D341Med (cell line): Measurements from ENCODE around the gene GALNT2.

Experiments used
- DNase-seq: peaks from one replicate; pipeline ENCODE4 v3.0.0; 2012; ENCODE audit warnings: low spot score

The GALNT2 gene

DNA sequence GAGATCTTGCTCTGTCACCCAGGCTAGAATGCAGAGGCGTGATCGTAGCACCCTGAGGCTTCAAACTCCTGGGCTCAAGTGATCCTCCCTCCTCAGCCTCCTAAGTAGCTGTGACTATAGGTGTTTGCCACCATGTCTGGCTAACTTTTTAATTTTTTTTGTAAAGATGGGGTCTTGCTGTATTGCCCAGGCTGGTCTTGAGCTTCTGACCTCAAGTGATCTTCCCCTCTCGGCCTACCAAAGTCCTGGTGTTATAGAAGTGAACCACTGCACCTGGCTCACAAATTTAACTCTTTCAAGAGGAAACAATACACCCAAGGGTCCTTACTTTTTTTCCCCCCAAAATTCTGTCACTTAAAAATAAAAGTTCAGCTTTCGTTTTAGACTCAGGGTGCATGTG, 62.3 kb downstream of the GALNT2 start:
- DNase-seq, result no peak

DNA sequence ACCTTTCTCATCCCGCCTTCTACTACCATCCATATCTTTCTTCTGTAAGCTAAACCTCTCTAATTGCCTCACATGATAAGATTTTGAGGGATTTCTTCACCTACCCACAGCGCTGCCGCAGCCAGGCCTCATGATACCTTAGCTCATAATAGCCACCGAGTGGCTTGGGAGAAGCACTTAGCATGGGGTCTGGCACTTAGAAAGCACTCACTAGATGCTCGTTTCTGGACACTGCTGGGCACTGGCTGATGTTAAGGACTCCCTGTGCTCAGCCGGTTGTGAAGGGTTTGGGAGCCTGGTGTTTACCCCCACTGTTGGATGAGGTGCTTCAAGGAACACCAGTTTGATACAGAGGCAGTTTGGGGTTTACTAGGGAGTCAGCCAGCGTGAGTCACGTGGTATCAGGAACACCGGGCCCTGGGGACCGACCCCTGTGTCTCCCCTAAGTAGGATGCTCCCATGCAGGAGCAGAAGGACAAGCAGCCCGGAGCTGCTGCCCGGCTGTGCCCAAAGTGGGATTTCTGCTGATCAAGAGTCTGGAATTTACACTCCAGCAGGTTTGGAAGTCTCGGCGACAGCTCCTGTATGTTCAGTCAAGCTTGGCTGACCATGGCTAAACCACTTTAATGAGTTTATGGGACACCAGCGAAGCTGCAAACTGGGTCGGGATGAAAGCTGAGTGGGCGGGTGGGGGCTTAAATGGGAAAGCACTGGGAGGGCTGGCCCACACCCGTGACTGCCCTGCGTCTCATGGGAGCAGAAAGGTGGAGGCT, 63.3 kb downstream of the GALNT2 start:
- DNase-seq, result no peak

DNA sequence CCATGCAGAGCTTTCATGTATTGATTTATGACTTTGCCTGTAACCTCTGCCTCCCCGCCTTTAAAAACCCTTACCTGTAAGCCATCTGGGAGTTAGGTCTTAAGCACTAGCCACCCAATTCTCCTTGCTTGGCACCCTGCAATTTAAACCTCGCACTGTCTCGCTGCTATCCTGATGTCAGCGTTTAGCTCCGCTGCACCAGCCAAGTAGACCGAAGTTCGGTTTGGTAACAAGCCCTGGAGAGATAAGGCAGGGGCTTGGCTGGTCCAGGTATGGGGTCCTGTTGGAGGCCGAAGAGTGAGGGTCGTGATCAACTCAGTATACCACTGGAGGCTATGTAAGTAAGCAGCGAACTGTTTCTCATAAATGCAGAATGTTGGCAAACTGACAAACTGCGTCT, 64.4 kb downstream of the GALNT2 start:
- no peak for DNase-seq

GRCh38 chr1:230132758-230133157, 65.7 kb downstream of the GALNT2 start:
- DNase-seq, result no peak

GRCh38 chr1:230135726-230136125, 68.7 kb downstream of the GALNT2 start:
- no peak for DNase-seq

- DNase-seq, result no peak
Observed at GRCh38 chr1:230136453-230137336, 69.7 kb downstream of the GALNT2 start.

DNA sequence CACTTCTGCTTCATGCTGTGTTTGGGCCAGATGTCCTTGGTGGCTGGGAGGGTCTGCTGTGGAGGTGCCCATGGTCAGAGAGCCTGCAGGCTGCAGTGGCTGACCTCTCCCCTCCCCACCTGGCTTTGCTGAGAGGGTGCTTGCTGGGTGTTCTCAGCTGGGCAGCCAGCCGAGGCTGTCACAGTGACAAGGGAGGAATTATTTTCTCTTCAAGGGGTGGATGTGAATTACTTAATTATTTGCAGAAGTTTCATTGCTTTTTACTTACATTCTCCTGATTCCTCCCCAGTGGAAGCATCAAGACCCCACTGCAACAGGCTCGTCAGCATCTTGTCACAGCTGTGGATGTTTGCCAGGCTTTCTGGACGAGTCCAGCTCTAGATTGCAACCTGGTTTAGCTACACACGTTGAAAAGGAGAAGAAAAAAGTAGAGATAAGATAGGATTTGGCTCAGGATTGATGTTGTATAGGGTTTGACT, 70.3 kb downstream of the GALNT2 start:
- DNase-seq, result no peak

GRCh38 chr1:230138561-230139239, 71.7 kb downstream of the GALNT2 start:
- no peak for DNase-seq

DNA sequence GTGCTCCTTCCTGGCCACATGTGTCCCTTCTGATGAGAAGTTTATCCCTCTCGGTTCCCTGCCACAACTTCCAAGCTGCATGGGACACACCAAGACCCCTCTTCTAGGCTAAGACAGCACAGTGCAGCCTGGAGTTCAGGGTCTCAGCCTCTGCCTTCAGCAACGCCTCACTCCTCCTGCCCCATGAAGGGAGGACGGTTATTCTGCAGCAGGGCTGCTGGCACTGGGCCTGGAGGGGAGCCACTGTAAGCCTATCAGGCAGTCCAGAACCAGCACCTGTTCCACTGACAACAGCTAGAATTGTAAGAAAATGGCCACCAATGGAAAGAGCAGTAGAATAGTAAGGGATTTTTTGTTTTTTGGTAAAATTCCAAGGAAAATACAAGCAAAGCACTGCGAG, 72.3 kb downstream of the GALNT2 start:
- no peak for DNase-seq

DNA sequence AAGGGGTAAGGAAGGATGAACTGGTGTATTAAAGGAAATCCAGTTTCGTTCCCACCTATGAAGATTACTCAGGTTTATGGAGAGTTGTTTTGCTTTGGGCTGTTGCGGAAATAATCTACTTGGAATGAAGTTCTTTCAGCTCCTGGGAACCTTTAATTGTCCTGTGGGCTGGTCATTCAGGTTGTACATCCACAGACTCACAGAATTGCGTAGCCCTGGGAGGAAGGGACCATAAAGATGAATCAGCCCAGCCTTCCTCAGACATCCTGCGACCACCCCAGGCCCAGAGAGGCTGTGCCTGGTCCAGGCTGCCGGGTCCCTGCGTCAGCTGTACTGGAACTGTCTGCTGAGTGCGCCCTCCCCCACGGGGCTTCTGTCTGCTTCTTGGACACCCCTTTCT, 72.7 kb downstream of the GALNT2 start:
- DNase-seq, result no peak

DNA sequence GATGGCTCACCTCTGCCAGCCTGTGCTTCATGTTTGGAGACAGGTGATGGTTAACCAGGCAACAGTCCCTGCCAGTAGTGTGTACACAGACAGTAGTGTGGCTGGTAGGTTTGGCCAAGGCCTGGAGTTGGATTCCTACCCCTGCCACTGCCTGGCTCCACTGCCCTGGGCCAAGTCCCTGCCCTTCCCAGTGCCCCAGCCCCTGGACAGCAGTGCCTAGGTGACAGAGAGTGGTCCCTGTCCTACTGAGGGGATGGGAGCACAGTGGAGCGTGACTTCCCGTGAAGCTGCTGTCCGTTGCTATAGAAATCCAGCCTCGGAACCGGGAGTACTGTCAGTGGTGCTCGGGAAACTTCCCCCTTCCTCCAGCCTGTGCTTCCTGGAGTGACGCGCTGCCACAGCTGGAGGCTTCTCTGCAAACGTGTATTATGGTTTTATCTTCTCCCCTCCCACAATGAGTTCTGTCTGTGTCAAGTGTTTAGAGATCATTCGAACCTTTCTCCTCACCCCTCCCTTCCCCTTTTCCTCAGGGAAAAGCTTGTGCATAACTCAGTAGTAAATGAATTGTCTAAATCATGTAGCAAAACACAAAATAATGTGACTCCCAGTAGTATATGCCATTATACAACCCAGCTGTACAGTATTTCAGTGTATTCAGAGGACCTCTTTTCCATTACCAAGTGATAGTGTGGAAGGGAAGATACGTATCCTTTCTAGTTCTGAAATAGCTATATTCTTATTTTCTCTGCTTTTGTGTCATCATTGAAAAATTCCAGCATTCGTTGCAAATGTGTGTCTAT, 73.4 kb downstream of the GALNT2 start:
- DNase-seq, result no peak

- no peak for DNase-seq
Observed at GRCh38 chr1:230141021-230141648, 74.1 kb downstream of the GALNT2 start.

DNA sequence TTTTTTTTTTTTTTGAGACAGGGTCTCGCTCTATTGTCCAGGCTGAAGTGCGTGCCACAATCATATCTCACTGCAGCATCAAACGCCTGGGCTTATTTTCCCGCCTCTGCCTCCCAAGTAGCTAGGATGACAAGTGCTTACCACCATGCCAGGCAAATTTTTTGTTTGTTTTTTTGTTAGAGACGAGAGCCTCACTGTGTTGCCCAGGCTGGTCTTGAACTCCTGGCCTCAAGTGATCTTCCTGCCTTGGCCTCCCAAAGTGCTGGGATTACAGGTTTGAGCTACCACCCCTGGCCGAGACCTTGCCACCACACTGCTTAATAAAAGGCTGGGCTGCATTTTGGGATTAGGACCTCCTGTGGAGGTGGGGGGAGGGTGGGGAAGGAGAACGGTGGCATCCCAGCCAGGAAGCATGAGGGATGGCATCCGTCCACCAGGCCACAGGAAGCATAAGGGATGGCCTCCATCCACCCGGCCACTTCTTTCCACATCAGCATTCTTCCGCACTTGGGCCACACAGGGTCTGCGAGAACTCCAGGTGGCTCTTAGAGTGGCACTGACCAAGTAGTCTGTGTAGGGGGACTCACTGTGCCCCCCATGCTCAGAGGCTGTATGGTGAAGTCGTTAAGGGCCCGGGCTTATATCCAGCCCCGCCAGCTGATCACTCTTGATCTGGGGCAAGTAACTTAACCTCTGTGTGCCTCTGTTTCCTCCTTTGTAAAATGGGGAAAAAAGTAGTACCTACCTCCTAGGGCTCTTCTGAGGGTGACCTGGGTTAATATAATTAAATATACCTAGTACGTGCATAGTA, 75.0 kb downstream of the GALNT2 start:
- no peak for DNase-seq

GRCh38 chr1:230142608-230143210, 75.7 kb downstream of the GALNT2 start:
- DNase-seq, result no peak

DNA sequence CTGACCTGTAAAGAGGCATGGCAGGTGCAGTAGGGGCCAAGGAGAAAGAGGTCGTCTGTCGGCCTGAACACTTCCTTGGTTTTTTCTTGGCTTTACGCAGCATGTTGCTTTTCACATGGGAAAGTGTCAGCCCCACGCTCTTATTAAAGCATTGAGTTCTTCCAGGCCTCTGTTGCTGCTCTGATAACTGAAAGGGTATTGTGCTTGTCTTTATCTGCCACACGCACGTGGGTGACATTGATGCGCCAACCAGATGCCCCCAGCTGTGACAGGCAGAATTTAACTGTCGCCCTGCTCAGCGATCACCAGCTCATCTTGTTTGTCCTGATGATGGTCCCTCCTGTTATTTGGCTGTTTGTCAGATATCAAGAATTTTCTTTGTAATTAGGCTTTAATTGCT, 76.5 kb downstream of the GALNT2 start:
- DNase-seq, result no peak

- no peak for DNase-seq
Observed at GRCh38 chr1:230144010-230144614, 77.1 kb downstream of the GALNT2 start.

- no peak for DNase-seq
Observed at GRCh38 chr1:230144758-230145504, 77.9 kb downstream of the GALNT2 start.

- DNase-seq, result no peak
Observed at GRCh38 chr1:230145505-230145899, 78.5 kb downstream of the GALNT2 start.

DNA sequence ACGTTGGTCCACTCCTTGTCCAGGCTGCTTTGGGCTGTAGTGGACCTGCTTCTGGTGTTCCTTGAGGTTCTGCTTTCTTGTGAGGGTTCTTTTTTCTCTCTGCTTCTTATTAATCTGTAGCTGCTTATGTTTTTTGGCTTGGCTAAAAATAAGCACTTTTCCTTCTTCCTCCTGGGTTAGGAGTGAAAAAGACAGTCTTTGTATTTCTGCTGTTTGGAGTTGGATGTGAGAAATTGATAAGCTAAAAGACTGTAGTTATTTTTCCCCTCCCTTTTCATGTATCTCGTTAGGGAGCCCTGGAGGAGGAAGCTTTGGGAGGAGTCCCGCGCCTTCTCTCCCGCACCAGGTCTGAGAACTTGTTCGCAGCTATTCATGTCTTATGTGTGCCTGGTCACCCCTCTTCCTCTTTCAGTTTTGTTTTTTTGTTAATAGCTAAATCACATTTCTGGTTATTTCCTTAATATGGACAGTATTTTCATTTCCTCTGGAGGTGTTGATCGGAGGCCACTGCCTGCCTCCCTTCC, 79.0 kb downstream of the GALNT2 start:
- DNase-seq, result no peak
